Kidney (tissue), 14 donors: ENCODE data around the gene MT1H. TPM values are rescaled to one million over a fixed set of nuclear protein-coding genes. Genes with fewer than 3 reads are reported as not detected.
A peak's percentile ranks its signal among the peaks of the same experiment; 100 is the strongest.

Experiments used
- DNase-seq, 5 donors: peaks; one replicate each; pipeline ENCODE4 v3.0.0-alpha.2; 2013 to 2020
- FAIRE-seq: peaks from 2 replicates; lab custom pipeline; 2012; peaks lifted over from hg19 to GRCh38; lab: Jason Lieb, UNC
- H3K27ac ChIP-seq, 2 donors: one replicate each; pipeline ENCODE4 v1.7.0; 2013; ENCODE audit warnings: low read depth in 2 of 2, low read length in 2 of 2, inconsistent platforms in 1 of 2
- H3K27me3 ChIP-seq: one replicate; pipeline ENCODE4 v1.7.1; 2013; ENCODE audit warnings: low read length, inconsistent platforms; ENCODE audit not compliant: control insufficient read depth, insufficient read depth
- H3K36me3 ChIP-seq, 3 donors: one replicate each; pipeline versions ENCODE4 v1.7.0 to v1.7.1; 2013; ENCODE audit warnings: low read length in 3 of 3, control low read depth in 1 of 3, inconsistent platforms in 1 of 3; ENCODE audit not compliant: insufficient read depth in 3 of 3, control insufficient read depth in 2 of 3
- H3K4me1 ChIP-seq, 3 donors: one replicate each; pipeline versions ENCODE4 v1.7.0 to v1.7.1; 2013; ENCODE audit warnings: low read length in 3 of 3, inconsistent platforms in 1 of 3, low read depth in 1 of 3; ENCODE audit not compliant: control insufficient read depth in 2 of 3, insufficient read depth in 2 of 3
- H3K4me3 ChIP-seq, 3 donors: one replicate each; pipeline versions ENCODE4 v1.7.0 to v1.8.1; 2013; ENCODE audit warnings: low read length in 3 of 3, control low read depth in 1 of 3, inconsistent platforms in 1 of 3
- H3K9ac ChIP-seq, 3 donors: one replicate each; pipeline versions ENCODE4 v1.7.0 to v1.7.1; 2013; ENCODE audit warnings: low read length in 3 of 3, control low read depth in 1 of 3, inconsistent platforms in 1 of 3
- H3K9me3 ChIP-seq, 3 donors: one replicate each; pipeline versions ENCODE4 v1.7.0 to v1.7.1; 2013; ENCODE audit warnings: low read length in 3 of 3, control low read depth in 1 of 3, inconsistent platforms in 1 of 3; ENCODE audit not compliant: control insufficient read depth in 2 of 3, insufficient read depth in 1 of 3
- intact Hi-C: fragments of 100-400 bp; cut with DNase I; formaldehyde crosslinking; loops from one replicate; pipeline ENCODE4 v1.11.1; 2022
- polyA plus RNA-seq: library from polyadenylated mRNA; stranded (reverse); fragments of 350-450 nt; fragmentation: Illumina TruSeq; extraction: RNeasy Lipid Tissue Mini Kit (QIAGEN cat#74804); gene quantifications from one replicate; pipeline ENCODE4 v1.2.3, GENCODE V29; 2014; ENCODE audit warnings: low read depth, low replicate concordance; ENCODE audit not compliant: insufficient read depth
- total RNA-seq: library from RNA; stranded (reverse); fragmentation: NEBNext Ultra II Directional; extraction: Animal tissue kit (Norgen Biotek cat#: 25700); gene quantifications from one replicate; pipeline ENCODE4 v1.2.1, GENCODE V29; 2021
- TF ChIP-seq, protein P1 (sequence below): IDR thresholded peaks from 3 replicates; pipeline ENCODE4 v1.5.1; 2012; ENCODE audit warnings: mild to moderate bottlenecking, moderate library complexity, borderline replicate concordance; ENCODE audit not compliant: insufficient read depth; ENCODE audit errors: extremely low read depth
- donor health status: control.
- donor health status: control.
- donor health status: control.
- donor health status: control.
- donor health status: control.
- donor health status: DM: yes; HTN: yes; CAD: no.
- donor health status: Normal renal cell carcinoma (clear cell type).

Gene MT1H
- total and polyA plus RNA-seq, 2 donors from 2014 or later, result 4.4 to 606 TPM

DNA sequence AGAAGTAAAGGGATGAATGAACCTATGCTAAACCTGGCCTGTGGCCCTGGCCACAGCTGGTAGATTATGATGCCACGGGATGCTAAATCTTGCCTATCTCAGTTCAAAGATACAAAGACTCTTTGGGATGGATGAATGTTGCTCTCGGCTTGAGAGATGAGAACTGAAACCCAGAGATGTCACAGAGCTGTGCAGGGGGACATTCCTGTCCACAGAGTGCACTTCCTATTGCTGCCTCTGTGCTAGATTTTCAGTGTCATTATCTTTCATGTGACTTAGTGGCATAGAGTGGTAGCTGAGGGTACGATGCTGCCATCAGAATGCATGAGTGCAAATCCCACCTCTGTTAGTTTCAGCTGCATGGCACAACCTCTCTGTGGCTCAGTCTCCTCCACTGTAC lies 39.5 kb upstream of the MT1H start:
- FAIRE-seq, result no peak
- peak in 1 of 5 donors; percentile 14 for DNase-seq
- peaks cover 30% of the 10 kb centered on the region for H3K27me3 ChIP-seq
- H3K4me3 ChIP-seq, result no peak overlapping the region
- H3K36me3 ChIP-seq, result no peaks in the 10 kb centered on the region
- no peak overlapping the region for H3K9ac ChIP-seq
- no peak overlapping the region for H3K27ac ChIP-seq
- no peaks in the 10 kb centered on the region for H3K9me3 ChIP-seq
- intact Hi-C loops, result no loop called here
- TF ChIP-seq, protein P1, sequence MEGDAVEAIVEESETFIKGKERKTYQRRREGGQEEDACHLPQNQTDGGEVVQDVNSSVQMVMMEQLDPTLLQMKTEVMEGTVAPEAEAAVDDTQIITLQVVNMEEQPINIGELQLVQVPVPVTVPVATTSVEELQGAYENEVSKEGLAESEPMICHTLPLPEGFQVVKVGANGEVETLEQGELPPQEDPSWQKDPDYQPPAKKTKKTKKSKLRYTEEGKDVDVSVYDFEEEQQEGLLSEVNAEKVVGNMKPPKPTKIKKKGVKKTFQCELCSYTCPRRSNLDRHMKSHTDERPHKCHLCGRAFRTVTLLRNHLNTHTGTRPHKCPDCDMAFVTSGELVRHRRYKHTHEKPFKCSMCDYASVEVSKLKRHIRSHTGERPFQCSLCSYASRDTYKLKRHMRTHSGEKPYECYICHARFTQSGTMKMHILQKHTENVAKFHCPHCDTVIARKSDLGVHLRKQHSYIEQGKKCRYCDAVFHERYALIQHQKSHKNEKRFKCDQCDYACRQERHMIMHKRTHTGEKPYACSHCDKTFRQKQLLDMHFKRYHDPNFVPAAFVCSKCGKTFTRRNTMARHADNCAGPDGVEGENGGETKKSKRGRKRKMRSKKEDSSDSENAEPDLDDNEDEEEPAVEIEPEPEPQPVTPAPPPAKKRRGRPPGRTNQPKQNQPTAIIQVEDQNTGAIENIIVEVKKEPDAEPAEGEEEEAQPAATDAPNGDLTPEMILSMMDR, result no peak
- H3K4me1 ChIP-seq, result peaks cover 0 to 7% (median 0%) of the 10 kb centered on the region in 3 donors

DNA sequence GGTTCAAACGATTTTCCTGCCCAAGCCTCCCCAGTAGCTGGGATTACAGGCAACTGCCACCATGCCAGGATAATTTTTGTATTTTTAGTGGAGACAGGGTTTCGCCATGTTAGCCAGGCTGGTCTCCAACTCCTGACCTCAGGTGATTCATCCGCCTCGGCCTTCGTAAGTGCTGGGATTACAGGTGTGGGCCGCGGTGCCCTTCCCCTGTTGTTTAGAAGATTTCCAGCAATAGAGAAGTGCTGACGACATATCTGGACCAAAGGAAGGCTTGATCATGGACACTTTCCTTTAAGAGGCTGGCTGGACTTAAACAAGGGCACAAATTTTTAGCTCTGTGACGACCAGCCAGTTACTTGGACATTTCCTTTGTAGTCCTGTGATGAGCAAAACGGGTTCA lies 38.4 kb upstream of the MT1H start:
- TF ChIP-seq, protein P1, result no peak
- no peak overlapping the region for H3K4me3 ChIP-seq
- no peak for DNase-seq
- no peak overlapping the region for H3K9ac ChIP-seq
- peaks cover 37% of the 10 kb centered on the region for H3K27me3 ChIP-seq
- H3K4me1 ChIP-seq, result peaks cover 0 to 8% (median 0%) of the 10 kb centered on the region in 3 donors
- intact Hi-C loops, result no loop called here
- no peak overlapping the region for H3K27ac ChIP-seq
- H3K36me3 ChIP-seq, result no peaks in the 10 kb centered on the region
- H3K9me3 ChIP-seq, result no peaks in the 10 kb centered on the region
- FAIRE-seq, result no peak

DNA sequence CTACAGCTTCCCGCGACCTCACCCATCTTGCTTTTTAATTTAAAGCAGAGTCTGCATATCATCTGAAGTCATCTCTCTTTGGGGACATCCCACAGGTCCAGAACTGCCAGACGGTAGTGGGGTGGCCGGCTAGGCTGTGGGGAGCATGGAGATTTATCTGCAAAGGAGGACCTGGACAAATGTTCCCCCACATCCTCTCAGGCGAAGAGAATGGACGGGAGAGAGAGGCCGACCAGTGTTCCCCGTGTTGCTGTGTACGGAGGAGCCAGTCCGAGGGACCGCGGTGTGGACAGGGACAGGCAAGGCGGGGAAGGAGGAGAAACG lies 37.8 kb upstream of the MT1H start:
- Histone ChIP-seq H3K4me3 (peak overlapping the region; percentile 20 to 65 (median 43)), H3K9ac (peak overlapping the region in 1 of 3 donors; percentile 67), H3K4me1 (peaks cover 0 to 5% (median 0%) of the 10 kb centered on the region in 3 donors), H3K27ac (peak overlapping the region; percentile 11 to 74), H3K36me3 (no peaks in the 10 kb centered on the region), H3K9me3 (no peaks in the 10 kb centered on the region), H3K27me3 (peaks cover 42% of the 10 kb centered on the region)
- FAIRE-seq (no peak), DNase-seq (no peak)
- TF ChIP-seq, protein P1, result no peak
- intact Hi-C loops, result no loop called here
